SK-N-SH treated with all-trans-retinoic acid at 6 μM for 48 hours (cell line): ENCODE results near the gene DHRS12.

ENCODE experiments used
- ATAC-seq: fragments of 200-7000 bp; cut with Tn5 transposase; 3 replicates; pipeline ENCODE4 v1.9.1; 2020; ENCODE audit warnings: mild to moderate bottlenecking, moderate library complexity
- ARNTL ChIP-seq: fragments of 450-650 bp; formaldehyde crosslinking; IDR thresholded peaks from 2 replicates; pipeline ENCODE4 v1.5.0; 2020; ENCODE audit warnings: low read depth, mild to moderate bottlenecking, moderate library complexity, borderline replicate concordance
- BACH2 ChIP-seq: fragments of 250-450 bp; sonication (Bioruptor Pico); IDR thresholded peaks from 2 replicates; pipeline ENCODE4 v1.9.0; 2021; ENCODE audit warnings: mild to moderate bottlenecking, borderline replicate concordance
- GLIS3 ChIP-seq: fragments of 250-450 bp; sonication (Bioruptor Pico); IDR thresholded peaks from 2 replicates; pipeline ENCODE4 v1.5.0; 2020; ENCODE audit warnings: mild to moderate bottlenecking, moderate library complexity
- ISL1 ChIP-seq: fragments of 250-450 bp; sonication (Bioruptor Pico); IDR thresholded peaks from 2 replicates; pipeline ENCODE4 v2.1.2; 2022; ENCODE audit warnings: mild to moderate bottlenecking, moderate library complexity
- PPARA ChIP-seq: fragments of 250-450 bp; sonication (Bioruptor Pico); IDR thresholded peaks from 2 replicates; pipeline ENCODE4 v1.5.0; 2020; ENCODE audit warnings: mild to moderate bottlenecking, borderline replicate concordance
- RARB ChIP-seq: fragments of 250-450 bp; sonication (Bioruptor Pico); IDR thresholded peaks from 2 replicates; pipeline ENCODE4 v1.8.0; 2021; ENCODE audit warnings: mild to moderate bottlenecking, moderate library complexity
- SNAI2 ChIP-seq: fragments of 250-450 bp; sonication (Bioruptor Pico); IDR thresholded peaks from 2 replicates; pipeline ENCODE4 v1.5.0; 2020; ENCODE audit warnings: mild to moderate bottlenecking, moderate library complexity
- TCF4 ChIP-seq: fragments of 250-450 bp; sonication (Bioruptor Pico); IDR thresholded peaks from 2 replicates; pipeline ENCODE4 v1.8.0; 2021; ENCODE audit warnings: mild to moderate bottlenecking, moderate library complexity, borderline replicate concordance
- TOX ChIP-seq: fragments of 250-450 bp; sonication (Bioruptor Pico); IDR thresholded peaks from 2 replicates; pipeline ENCODE4 v1.8.0; 2021; ENCODE audit warnings: mild to moderate bottlenecking, moderate library complexity, borderline replicate concordance
- ZC3H10 ChIP-seq: fragments of 250-450 bp; sonication (Bioruptor Pico); IDR thresholded peaks from 2 replicates; pipeline ENCODE4 v1.5.1; 2021; ENCODE audit warnings: mild to moderate bottlenecking, moderate library complexity
- ZFP3 ChIP-seq: fragments of 250-450 bp; sonication (Bioruptor Pico); IDR thresholded peaks from 2 replicates; pipeline ENCODE4 v1.5.0; 2020; ENCODE audit warnings: mild to moderate bottlenecking, moderate library complexity
- ZNF565 ChIP-seq: fragments of 450-650 bp; formaldehyde crosslinking; conservative IDR thresholded peaks from 2 replicates; pipeline ENCODE4 v1.5.0; 2020; ENCODE audit warnings: low read depth, mild to moderate bottlenecking, moderate library complexity
- ZNF70 ChIP-seq: fragments of 450-650 bp; formaldehyde crosslinking; IDR thresholded peaks from 2 replicates; pipeline ENCODE4 v1.5.0; 2020; ENCODE audit warnings: mild to moderate bottlenecking, moderate library complexity
- TF ChIP-seq, protein P1 (sequence below): fragments of 250-450 bp; sonication (Bioruptor Pico); IDR thresholded peaks from 2 replicates; pipeline ENCODE4 v1.5.0; 2020; ENCODE audit warnings: mild to moderate bottlenecking, moderate library complexity
- TF ChIP-seq, protein P2 (sequence below): fragments of 250-450 bp; sonication (Bioruptor Pico); IDR thresholded peaks from 2 replicates; pipeline ENCODE4 v1.5.1; 2020; ENCODE audit warnings: low read depth, mild to moderate bottlenecking, moderate library complexity
- TF ChIP-seq, protein P3 (sequence below): fragments of 250-450 bp; sonication (Bioruptor Pico); IDR thresholded peaks from 2 replicates; pipeline ENCODE4 v1.8.0; 2021; ENCODE audit warnings: low read depth, mild to moderate bottlenecking, moderate library complexity, borderline replicate concordance
- TF ChIP-seq, protein P4 (sequence below): fragments of 250-450 bp; sonication (Bioruptor Pico); IDR thresholded peaks from 2 replicates; pipeline ENCODE4 v1.8.0; 2020; ENCODE audit warnings: mild to moderate bottlenecking, moderate library complexity, borderline replicate concordance
- TF ChIP-seq, protein P5 (sequence below): fragments of 250-450 bp; sonication (Bioruptor Pico); IDR thresholded peaks from 2 replicates; pipeline ENCODE4 v1.5.1; 2021; ENCODE audit warnings: mild to moderate bottlenecking, moderate library complexity

Gene DHRS12

DNA sequence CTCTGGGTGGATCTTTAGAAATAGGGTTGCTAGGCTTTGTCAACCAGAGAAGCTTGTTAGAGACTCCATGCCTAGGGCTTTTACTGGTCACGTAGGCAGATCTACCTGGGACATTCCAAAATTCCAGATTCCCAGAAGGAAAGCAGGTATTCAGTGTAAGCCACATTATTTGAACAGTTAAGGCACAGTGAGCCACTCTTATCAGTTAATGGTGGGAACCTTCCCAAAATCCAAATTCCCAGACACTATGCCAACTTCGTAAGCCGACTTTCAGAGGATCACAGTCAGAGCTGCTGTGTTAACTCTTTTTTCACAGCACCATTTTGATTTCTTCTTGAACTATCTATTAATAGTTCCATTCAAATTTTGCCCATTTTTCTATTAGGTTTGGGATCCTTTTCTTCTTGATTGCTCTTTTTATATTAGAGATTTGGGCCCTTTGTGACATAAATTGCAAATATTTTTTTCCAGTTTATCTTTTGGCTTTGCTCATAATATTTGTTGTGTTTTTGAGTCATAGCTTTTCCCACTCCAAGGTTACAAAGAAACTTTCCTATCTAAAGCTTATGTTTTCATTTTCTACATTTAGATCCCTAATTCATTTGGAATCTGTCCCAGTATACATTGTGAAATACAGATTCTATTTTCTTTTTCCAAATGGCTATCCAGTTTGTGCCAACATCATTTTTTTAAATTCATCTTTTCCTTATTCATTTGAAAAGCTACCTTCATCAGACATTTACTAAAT lies 77.3 kb downstream of the DHRS12 start:
- no peak for ATAC-seq
- TF ChIP-seq ZFP3 (CRISPR knock-in tag) (0 out of 2 replicates have a peak, but pooled peaks have one; percentile 25), ZC3H10 (CRISPR knock-in tag) (no peak), TCF4 (CRISPR knock-in tag) (no peak), ISL1 (CRISPR knock-in tag) (peak; percentile 59), ZNF565 (CRISPR knock-in tag) (no peak), GLIS3 (CRISPR knock-in tag) (no peak), SNAI2 (CRISPR knock-in tag) (peak; percentile 71; the same call in 1 of the 2 replicates)
- TF ChIP-seq, protein P1, sequence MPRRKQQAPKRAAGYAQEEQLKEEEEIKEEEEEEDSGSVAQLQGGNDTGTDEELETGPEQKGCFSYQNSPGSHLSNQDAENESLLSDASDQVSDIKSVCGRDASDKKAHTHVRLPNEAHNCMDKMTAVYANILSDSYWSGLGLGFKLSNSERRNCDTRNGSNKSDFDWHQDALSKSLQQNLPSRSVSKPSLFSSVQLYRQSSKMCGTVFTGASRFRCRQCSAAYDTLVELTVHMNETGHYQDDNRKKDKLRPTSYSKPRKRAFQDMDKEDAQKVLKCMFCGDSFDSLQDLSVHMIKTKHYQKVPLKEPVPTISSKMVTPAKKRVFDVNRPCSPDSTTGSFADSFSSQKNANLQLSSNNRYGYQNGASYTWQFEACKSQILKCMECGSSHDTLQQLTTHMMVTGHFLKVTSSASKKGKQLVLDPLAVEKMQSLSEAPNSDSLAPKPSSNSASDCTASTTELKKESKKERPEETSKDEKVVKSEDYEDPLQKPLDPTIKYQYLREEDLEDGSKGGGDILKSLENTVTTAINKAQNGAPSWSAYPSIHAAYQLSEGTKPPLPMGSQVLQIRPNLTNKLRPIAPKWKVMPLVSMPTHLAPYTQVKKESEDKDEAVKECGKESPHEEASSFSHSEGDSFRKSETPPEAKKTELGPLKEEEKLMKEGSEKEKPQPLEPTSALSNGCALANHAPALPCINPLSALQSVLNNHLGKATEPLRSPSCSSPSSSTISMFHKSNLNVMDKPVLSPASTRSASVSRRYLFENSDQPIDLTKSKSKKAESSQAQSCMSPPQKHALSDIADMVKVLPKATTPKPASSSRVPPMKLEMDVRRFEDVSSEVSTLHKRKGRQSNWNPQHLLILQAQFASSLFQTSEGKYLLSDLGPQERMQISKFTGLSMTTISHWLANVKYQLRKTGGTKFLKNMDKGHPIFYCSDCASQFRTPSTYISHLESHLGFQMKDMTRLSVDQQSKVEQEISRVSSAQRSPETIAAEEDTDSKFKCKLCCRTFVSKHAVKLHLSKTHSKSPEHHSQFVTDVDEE (CRISPR knock-in tag): no peak
- TF ChIP-seq, protein P2, sequence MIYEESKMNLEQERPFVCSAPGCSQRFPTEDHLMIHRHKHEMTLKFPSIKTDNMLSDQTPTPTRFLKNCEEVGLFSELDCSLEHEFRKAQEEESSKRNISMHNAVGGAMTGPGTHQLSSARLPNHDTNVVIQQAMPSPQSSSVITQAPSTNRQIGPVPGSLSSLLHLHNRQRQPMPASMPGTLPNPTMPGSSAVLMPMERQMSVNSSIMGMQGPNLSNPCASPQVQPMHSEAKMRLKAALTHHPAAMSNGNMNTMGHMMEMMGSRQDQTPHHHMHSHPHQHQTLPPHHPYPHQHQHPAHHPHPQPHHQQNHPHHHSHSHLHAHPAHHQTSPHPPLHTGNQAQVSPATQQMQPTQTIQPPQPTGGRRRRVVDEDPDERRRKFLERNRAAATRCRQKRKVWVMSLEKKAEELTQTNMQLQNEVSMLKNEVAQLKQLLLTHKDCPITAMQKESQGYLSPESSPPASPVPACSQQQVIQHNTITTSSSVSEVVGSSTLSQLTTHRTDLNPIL (CRISPR knock-in tag): no peak
- TF ChIP-seq, protein P3, sequence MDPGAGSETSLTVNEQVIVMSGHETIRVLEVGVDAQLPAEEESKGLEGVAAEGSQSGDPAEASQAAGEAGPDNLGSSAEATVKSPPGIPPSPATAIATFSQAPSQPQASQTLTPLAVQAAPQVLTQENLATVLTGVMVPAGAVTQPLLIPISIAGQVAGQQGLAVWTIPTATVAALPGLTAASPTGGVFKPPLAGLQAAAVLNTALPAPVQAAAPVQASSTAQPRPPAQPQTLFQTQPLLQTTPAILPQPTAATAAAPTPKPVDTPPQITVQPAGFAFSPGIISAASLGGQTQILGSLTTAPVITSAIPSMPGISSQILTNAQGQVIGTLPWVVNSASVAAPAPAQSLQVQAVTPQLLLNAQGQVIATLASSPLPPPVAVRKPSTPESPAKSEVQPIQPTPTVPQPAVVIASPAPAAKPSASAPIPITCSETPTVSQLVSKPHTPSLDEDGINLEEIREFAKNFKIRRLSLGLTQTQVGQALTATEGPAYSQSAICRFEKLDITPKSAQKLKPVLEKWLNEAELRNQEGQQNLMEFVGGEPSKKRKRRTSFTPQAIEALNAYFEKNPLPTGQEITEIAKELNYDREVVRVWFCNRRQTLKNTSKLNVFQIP (CRISPR knock-in tag): no peak

DNA sequence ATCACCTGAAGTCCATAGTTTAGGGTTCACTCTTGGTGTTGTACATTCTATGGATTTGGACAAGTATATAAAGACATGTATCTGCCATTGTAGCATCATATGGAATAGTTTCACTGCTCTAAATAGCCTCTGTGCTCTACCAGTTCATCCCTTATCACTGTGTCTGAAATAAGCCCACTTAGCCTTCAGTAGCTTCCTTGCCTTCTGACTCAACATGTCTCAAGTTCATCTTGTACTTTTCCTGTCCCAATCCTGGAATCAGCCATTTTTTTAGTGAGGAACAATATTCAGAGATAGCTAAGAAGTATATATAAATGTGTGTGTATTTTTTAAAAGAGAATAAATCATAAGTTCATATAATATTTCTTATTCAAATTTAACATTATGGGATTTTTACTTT lies 79.2 kb downstream of the DHRS12 start:
- TF ChIP-seq RARB (CRISPR knock-in tag) (no peak), ZNF565 (CRISPR knock-in tag) (no peak), ARNTL (CRISPR knock-in tag) (no peak), SNAI2 (CRISPR knock-in tag) (no peak), PPARA (CRISPR knock-in tag) (no peak), TOX (CRISPR knock-in tag) (no peak), ISL1 (CRISPR knock-in tag) (no peak), BACH2 (CRISPR knock-in tag) (no peak), ZNF70 (CRISPR knock-in tag) (no peak), ZFP3 (CRISPR knock-in tag) (no peak), TCF4 (CRISPR knock-in tag) (no peak)
- TF ChIP-seq, protein P2 (CRISPR knock-in tag): no peak
- TF ChIP-seq, protein P4, sequence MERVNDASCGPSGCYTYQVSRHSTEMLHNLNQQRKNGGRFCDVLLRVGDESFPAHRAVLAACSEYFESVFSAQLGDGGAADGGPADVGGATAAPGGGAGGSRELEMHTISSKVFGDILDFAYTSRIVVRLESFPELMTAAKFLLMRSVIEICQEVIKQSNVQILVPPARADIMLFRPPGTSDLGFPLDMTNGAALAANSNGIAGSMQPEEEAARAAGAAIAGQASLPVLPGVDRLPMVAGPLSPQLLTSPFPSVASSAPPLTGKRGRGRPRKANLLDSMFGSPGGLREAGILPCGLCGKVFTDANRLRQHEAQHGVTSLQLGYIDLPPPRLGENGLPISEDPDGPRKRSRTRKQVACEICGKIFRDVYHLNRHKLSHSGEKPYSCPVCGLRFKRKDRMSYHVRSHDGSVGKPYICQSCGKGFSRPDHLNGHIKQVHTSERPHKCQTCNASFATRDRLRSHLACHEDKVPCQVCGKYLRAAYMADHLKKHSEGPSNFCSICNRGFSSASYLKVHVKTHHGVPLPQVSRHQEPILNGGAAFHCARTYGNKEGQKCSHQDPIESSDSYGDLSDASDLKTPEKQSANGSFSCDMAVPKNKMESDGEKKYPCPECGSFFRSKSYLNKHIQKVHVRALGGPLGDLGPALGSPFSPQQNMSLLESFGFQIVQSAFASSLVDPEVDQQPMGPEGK: no peak
- TF ChIP-seq, protein P1 (CRISPR knock-in tag): no peak
- TF ChIP-seq, protein P3 (CRISPR knock-in tag): no peak
- TF ChIP-seq, protein P5, sequence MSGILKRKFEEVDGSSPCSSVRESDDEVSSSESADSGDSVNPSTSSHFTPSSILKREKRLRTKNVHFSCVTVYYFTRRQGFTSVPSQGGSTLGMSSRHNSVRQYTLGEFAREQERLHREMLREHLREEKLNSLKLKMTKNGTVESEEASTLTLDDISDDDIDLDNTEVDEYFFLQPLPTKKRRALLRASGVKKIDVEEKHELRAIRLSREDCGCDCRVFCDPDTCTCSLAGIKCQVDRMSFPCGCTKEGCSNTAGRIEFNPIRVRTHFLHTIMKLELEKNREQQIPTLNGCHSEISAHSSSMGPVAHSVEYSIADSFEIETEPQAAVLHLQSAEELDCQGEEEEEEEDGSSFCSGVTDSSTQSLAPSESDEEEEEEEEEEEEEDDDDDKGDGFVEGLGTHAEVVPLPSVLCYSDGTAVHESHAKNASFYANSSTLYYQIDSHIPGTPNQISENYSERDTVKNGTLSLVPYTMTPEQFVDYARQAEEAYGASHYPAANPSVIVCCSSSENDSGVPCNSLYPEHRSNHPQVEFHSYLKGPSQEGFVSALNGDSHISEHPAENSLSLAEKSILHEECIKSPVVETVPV: no peak
- ATAC-seq: no peak
